GM23338 (cell line): ENCODE measurements around the gene LTBP4. TPM values are rescaled to one million over a fixed set of nuclear protein-coding genes. Genes with fewer than 3 reads are reported as not detected.

Experiments used
- ATAC-seq: fragments of 200-7000 bp; cut with Tn5 transposase; 3 replicates; pipeline ENCODE4 v1.9.1; 2020
- DNase-seq: peaks from one replicate; pipeline ENCODE4 v3.0.0-alpha.2; 2015; ENCODE audit warnings: low spot score
- H2AFZ ChIP-seq: fragments of 200-600 bp; sonication (generic); 2 replicates; pipeline ENCODE4 v1.8.0; 2016; ENCODE audit warnings: antibody characterized with exemption, mild to moderate bottlenecking, moderate library complexity
- H3F3A ChIP-seq: fragments of 200-600 bp; sonication (generic); replicated peaks from 2 replicates; pipeline ENCODE4 v1.8.0; 2017; ENCODE audit warnings: antibody characterized with exemption, mixed run types, low read depth
- H3K27ac ChIP-seq: fragments of 200-600 bp; sonication (generic); 2 replicates; pipeline ENCODE4 v1.6.1; 2016; ENCODE audit warnings: low read depth
- H3K27me3 ChIP-seq: fragments of 200-600 bp; sonication (generic); 2 replicates; pipeline ENCODE4 v1.8.0; 2016; ENCODE audit warnings: mild to moderate bottlenecking, mixed run types, moderate library complexity; ENCODE audit not compliant: insufficient read depth
- H3K36me3 ChIP-seq: fragments of 200-600 bp; sonication (generic); 2 replicates; pipeline ENCODE4 v1.8.0; 2016; ENCODE audit warnings: mild to moderate bottlenecking; ENCODE audit not compliant: insufficient read depth
- H3K4me1 ChIP-seq: fragments of 200-600 bp; sonication (generic); 2 replicates; pipeline ENCODE4 v1.8.0; 2016; ENCODE audit warnings: mild to moderate bottlenecking, moderate library complexity; ENCODE audit not compliant: insufficient read depth
- H3K4me2 ChIP-seq: fragments of 200-600 bp; sonication (generic); 2 replicates; pipeline ENCODE4 v1.7.1; 2017; ENCODE audit warnings: mixed run types
- H3K4me3 ChIP-seq: fragments of 200-600 bp; sonication (generic); 2 replicates; pipeline ENCODE4 v1.6.1; 2016; ENCODE audit warnings: mixed run types
- H3K79me2 ChIP-seq: fragments of 200-600 bp; sonication (generic); replicated peaks from 2 replicates; pipeline ENCODE4 v1.8.0; 2017; ENCODE audit warnings: mild to moderate bottlenecking; ENCODE audit not compliant: insufficient read depth
- H3K9me2 ChIP-seq: fragments of 200-600 bp; sonication (generic); 2 replicates; pipeline ENCODE4 v1.8.0; 2017; ENCODE audit not compliant: insufficient read depth
- H4K20me1 ChIP-seq: fragments of 200-600 bp; sonication (generic); replicated peaks from 2 replicates; pipeline ENCODE4 v1.8.0; 2017; ENCODE audit warnings: mild to moderate bottlenecking; ENCODE audit not compliant: insufficient read depth
- H3K27ac Mint-ChIP-seq: 2 replicates; pipeline ENCODE4 v1.8.0; 2020; ENCODE audit warnings: inconsistent platforms, mild to moderate bottlenecking, moderate library complexity, mixed read lengths
- H3K27me3 Mint-ChIP-seq: 3 replicates; pipeline ENCODE4 v1.8.0; 2022; ENCODE audit warnings: low read depth, mild to moderate bottlenecking, moderate library complexity, mixed read lengths, inconsistent platforms; ENCODE audit not compliant: insufficient read depth, poor library complexity
- H3K36me3 Mint-ChIP-seq: 3 replicates; pipeline ENCODE4 v1.8.0; 2021; ENCODE audit warnings: low read depth, mild to moderate bottlenecking, inconsistent platforms, moderate library complexity, mixed read lengths
- H3K4me1 Mint-ChIP-seq: 3 replicates; pipeline ENCODE4 v1.8.0; 2020; ENCODE audit warnings: mild to moderate bottlenecking, inconsistent platforms, mixed read lengths
- H3K4me3 Mint-ChIP-seq: 3 replicates; pipeline ENCODE4 v1.8.0; 2021; ENCODE audit warnings: moderate library complexity, mild to moderate bottlenecking, inconsistent platforms, mixed read lengths
- H3K9me3 Mint-ChIP-seq: 3 replicates; pipeline ENCODE4 v1.8.0; 2020; ENCODE audit warnings: moderate library complexity, mild to moderate bottlenecking, inconsistent platforms, mixed read lengths
- POLR2AphosphoS5 ChIP-seq: IDR thresholded peaks from 2 replicates; pipeline ENCODE4 v1.6.1; 2016; ENCODE audit warnings: antibody characterized with exemption, low read depth
- STAT1 ChIP-seq: IDR thresholded peaks from one replicate; pipeline ENCODE4 v1.6.1; 2016; ENCODE audit warnings: antibody characterized with exemption; ENCODE audit not compliant: unreplicated experiment
- ZNF114 ChIP-seq: fragments of 250-450 bp; sonication (Bioruptor Pico); IDR thresholded peaks from 2 replicates; pipeline ENCODE4 v1.5.0; 2020; ENCODE audit warnings: mild to moderate bottlenecking, moderate library complexity
- ZNF462 ChIP-seq: fragments of 250-450 bp; sonication (Bioruptor Pico); IDR thresholded peaks from 2 replicates; pipeline ENCODE4 v1.5.0; 2020; ENCODE audit warnings: mild to moderate bottlenecking, moderate library complexity
- polyA plus RNA-seq: library from polyadenylated mRNA; unstranded; fragments of >200 nt; fragmentation: Nextera tagmentation; extraction: Ambion mirVana; gene quantifications from 2 replicates; pipeline ENCODE4 v1.2.1, GENCODE V29; 2016
- total RNA-seq: library from RNA; depleted of rRNA; stranded (reverse); fragments of >200 nt; shearing (Covaris generic); gene quantifications from 2 replicates; pipeline ENCODE4 v1.2.3, GENCODE V29; 2014

LTBP4 gene
- total and polyA plus RNA-seq, 2 experiments from 2014 or later = 50.3 to 65.0 TPM

DNA sequence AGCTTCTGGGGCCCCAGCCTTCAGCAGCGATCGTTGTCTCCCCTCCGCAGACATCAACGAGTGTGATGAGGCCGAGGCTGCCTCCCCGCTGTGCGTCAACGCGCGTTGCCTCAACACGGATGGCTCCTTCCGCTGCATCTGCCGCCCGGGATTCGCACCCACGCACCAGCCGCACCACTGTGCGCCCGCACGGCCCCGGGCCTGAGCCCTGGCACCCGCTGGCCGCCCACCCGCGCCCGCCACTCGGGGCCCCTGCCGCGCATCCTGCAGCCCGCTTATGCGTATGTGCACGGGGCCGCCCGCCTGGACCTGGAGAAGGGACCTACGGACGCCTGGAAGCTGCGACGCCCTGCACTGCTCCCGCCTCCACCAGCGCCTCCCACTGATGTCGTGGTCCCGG, 28.2 kb downstream of the LTBP4 start (continued):
- TF ChIP-seq ZNF462 (CRISPR knock-in tag) (no peak), ZNF114 (CRISPR knock-in tag) (no peak)

DNA sequence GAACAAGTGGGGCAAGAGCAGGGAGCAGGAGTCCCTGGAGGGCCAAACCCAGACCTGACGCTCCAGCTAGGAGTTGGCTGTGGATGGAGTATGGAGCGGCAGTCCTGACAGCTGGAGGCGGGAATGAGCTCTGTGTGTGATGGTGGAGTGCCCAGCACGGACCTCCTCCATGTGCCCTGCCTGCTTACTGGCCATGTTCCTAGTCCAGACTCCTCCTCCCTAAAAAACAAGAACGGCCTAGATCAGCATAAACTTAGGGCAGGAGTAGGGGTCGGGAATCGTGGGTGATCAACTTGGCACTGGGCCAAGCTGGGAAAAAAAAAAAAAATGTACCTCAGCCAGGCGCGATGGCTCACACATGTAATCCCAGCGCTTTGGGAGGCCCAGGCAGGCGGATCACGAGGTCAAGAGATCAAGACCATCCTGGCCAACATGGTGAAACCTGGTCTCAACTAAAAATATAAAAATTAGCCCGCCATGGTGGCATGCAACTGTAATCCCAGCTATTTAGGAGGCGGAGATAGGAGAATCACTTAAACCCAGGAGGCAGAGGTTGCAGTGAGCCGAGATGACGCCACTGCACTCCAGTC, 29.5 kb downstream of the LTBP4 start:
- no peaks in the 10 kb centered on the region for H3K79me2 ChIP-seq
- 0 out of 2 replicates have a peak, but pooled peaks cover 4% of the 10 kb centered on the region for H3F3A ChIP-seq
- Mint-ChIP-seq H3K4me1 (peaks cover 42% of the 10 kb centered on the region), H3K4me3 (no peak overlapping the region; the same call in 2 of the 3 replicates), H3K36me3 (peaks cover 25% of the 10 kb centered on the region), H3K9me3 (no peaks in the 10 kb centered on the region; the same call in 2 of the 3 replicates), H3K27me3 (peaks cover 46% of the 10 kb centered on the region), H3K27ac (no peak overlapping the region)
- peak overlapping the region; percentile 44; the same call in 1 of the 2 replicates for H3K4me2 ChIP-seq
- no peak overlapping the region for H3K4me3 ChIP-seq
- peaks cover 31% of the 10 kb centered on the region for H3K4me1 ChIP-seq
- H3K27me3 ChIP-seq = peaks cover 21% of the 10 kb centered on the region
- H3K27ac ChIP-seq = no peak overlapping the region
- ATAC-seq = no peak
- H2AFZ ChIP-seq = no peak overlapping the region
- H3K36me3 ChIP-seq = no peaks in the 10 kb centered on the region
- no peak for TF ChIP-seq POLR2AphosphoS5
- TF ChIP-seq STAT1 = no peak
- no peaks in the 10 kb centered on the region for H3K9me2 ChIP-seq
- no peak for DNase-seq
- H4K20me1 ChIP-seq = no peaks in the 10 kb centered on the region; the same call in 1 of the 2 replicates
